Right renal pelvis (tissue), 4 donors: ENCODE data around the gene NLRP9. TPM values are rescaled to one million over a fixed set of nuclear protein-coding genes. Genes with fewer than 3 reads are reported as not detected.

Experiments
- DNase-seq, 4 donors: peaks; one replicate each; pipeline ENCODE4 v3.0.0-alpha.2; 2013; ENCODE audit warnings: low read depth in 4 of 4, low spot score in 3 of 4, missing footprints in 1 of 4
- polyA plus RNA-seq, 4 donors: library from polyadenylated mRNA; unstranded; fragments of 120-200 nt; gene quantifications; one replicate each; pipeline ENCODE4 v1.2.1, GENCODE V29; 2013; ENCODE audit not compliant: insufficient read length in 4 of 4

Gene NLRP9
- polyA plus RNA-seq, 4 donors: 0.05 TPM; not detected in 3

GRCh38 chr19:55704494-55705245 is 33.5 kb downstream of the NLRP9 start:
- DNase-seq: no peak

- peak in 1 of 4 donors; percentile 26 for DNase-seq
Observed at GRCh38 chr19:55703790-55704215, 34.4 kb downstream of the NLRP9 start.

- no peak for DNase-seq
Observed at GRCh38 chr19:55702131-55702627, 36.0 kb downstream of the NLRP9 start.

GRCh38 chr19:55700813-55701212 is 37.4 kb downstream of the NLRP9 start:
- no peak for DNase-seq

DNA sequence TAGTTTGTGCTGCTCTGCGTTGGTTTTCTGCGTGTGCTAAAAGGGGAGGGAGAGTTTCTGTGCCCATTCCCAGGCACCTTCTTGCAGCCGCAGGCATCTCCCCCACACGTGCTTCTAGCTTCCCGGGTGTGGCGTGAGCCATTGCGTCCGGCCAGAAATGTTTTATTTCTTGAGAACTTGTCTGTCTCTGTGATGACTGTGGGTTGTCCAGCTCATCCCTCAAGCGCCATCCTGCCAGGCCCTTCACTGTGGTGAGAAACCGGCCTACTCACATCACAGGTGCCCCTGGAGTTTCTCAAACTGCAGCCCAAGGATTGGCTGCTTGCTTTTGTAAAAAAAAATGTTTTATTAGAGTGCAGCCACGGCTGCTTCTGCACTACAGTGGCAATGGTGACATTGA is 39.0 kb downstream of the NLRP9 start:
- DNase-seq: no peak

GRCh38 chr19:55698256-55698655 is 39.9 kb downstream of the NLRP9 start:
- DNase-seq: no peak

- no peak for DNase-seq
Observed at GRCh38 chr19:55697698-55698097, 40.5 kb downstream of the NLRP9 start.

GRCh38 chr19:55697069-55697440 is 41.1 kb downstream of the NLRP9 start:
- DNase-seq: no peak

- DNase-seq: no peak
Observed at GRCh38 chr19:55696301-55697068, 41.7 kb downstream of the NLRP9 start.

DNA sequence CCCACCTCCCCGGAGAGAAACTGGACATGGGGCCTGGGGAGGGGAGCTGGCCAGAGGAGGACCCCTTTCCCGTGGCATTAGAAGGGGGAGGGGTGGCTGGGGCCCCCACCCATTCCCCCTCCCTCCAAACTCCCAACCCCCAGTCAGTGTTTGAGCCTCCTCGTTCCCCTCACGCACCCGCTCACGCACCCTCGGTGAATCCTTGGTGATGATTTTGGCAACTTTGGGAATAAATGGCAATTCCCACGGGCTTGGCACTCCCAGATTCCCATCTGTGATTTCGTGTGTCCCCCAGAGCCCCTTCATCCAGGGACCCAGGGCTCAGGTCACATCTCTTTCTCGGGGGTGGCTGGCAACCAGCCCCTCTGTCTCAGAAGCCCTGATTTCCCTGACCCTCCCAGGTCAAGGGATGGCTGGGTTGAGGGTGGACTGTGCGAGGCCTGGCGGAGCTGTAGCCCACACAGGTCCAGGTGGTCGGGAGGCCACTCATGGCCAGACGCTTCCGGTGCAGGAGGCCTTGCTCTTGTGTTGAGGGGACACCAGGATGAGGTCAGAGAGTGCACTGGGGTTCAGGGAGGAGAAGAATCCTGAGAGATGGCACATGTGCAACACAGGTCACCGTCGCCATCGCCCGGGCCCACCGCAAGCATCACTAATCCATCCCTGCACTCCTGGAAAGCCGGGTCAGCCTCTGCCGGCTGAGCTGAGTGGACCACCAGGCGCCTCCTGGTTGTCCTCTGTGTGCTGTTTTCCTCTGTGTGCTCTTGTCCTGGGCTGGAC is 42.5 kb downstream of the NLRP9 start:
- DNase-seq: no peak

- no peak for DNase-seq
Observed at GRCh38 chr19:55694656-55695491, 43.3 kb downstream of the NLRP9 start.

DNA sequence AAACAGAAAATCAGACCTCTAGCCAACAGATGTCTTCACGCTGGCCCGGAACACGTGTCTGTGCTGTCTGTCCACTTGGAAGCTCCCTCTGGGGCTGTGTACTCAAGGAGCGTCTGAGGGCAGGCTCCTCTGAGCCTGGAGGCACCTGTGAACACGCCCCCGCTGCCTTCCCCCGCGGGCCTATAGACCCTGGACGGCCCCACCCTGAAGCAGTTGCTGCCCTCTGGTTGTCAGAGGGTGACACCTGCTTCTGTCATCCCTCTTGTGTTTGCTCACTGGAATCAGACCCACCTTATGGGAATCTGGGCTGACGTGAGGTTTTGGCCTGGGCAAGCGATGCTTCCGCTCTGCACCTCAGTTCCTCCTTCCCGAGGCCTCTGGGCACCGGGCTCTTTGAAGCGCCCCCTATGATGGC is 44.0 kb downstream of the NLRP9 start:
- DNase-seq: no peak

DNA sequence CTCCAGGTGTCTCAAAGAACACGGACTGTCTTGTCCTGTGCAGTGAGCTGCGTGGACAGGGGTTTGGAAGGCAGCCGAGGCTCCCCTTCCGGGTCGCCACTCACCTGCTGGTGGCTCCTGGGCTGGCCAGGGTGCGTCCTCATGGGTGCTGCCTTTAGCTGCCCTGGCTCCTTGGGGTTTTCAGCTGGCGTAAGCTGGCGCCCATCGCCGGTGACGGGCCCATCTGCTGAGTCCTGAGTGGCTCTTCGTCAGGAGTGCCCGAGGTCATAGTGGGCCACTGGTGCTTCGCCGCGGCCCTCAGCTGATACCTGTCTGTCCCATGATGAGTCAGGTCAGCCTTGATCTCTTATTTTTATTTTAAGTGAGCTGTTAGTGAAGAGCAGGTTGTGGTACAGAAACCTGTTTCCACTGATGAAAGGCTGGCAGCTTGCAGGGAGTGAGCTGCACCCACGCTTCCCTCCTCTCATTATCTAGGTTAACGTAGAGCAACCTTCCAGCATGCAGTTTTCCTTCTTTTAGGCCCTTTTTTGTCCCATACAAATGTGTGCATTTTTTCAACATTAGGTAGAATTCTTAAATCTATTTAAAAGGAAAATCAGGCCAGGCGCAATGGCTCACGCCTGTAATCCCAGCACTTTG is 44.7 kb downstream of the NLRP9 start:
- DNase-seq: no peak

DNA sequence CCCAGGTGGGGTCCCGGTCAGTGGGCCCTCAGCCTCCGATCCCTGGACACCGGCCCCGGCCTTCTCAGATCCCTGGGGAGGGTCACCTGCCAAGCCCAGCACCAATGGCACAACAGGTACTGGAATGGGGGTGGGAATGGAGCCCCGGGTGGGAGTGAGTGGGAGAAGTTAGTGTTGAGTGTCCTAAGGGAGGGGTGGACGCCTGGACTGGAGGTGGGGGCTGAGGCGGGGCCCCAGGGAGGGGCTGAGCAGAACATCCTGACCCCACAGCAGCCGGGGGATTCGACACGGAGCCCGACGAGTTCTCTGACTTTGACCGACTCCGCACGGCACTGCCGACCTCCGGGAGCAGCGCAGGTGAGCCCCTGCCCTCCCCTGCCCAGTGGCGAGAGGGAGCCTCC is 45.5 kb downstream of the NLRP9 start:
- no peak for DNase-seq

DNA sequence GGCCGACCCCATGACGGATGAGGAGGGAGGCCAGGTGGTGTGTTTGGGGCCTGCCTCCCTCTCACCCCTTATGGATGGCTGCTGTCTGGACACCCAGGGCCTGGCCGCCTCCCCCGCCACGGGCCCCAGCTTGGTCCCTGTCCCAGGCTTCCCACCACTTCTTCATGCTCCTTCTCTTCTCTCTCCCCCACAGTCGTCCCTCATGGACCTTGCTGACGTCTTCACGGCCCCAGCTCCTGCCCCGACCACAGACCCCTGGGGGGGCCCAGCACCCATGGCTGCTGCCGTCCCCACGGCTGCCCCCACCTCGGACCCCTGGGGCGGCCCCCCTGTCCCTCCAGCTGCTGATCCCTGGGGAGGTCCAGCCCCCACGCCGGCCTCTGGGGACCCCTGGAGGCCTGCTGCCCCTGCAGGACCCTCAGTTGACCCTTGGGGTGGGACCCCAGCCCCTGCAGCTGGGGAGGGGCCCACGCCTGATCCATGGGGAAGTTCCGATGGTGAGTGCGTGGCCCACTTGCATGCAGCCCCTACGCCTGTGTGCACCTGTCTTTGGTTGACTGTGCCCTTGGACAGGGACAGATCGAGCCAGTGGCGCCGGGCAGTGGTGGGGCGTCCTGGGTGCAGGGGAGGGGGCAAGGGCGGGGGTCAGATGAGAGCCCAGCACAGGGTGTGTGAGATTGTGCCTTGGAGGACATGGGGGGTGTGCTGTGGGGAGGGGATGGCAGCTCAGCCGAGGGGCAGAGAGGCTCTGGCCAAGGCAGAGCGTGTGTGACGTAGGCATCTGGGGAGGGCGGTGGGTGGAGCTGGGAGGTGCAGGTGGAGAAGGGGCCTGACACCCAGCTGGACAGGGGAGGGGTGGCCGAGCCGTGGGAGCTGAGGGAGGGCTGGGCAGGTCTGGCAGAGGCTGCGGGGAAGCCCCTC is 46.4 kb downstream of the NLRP9 start:
- no peak for DNase-seq

- no peak for DNase-seq
Observed at GRCh38 chr19:55690769-55691545, 47.2 kb downstream of the NLRP9 start.

DNA sequence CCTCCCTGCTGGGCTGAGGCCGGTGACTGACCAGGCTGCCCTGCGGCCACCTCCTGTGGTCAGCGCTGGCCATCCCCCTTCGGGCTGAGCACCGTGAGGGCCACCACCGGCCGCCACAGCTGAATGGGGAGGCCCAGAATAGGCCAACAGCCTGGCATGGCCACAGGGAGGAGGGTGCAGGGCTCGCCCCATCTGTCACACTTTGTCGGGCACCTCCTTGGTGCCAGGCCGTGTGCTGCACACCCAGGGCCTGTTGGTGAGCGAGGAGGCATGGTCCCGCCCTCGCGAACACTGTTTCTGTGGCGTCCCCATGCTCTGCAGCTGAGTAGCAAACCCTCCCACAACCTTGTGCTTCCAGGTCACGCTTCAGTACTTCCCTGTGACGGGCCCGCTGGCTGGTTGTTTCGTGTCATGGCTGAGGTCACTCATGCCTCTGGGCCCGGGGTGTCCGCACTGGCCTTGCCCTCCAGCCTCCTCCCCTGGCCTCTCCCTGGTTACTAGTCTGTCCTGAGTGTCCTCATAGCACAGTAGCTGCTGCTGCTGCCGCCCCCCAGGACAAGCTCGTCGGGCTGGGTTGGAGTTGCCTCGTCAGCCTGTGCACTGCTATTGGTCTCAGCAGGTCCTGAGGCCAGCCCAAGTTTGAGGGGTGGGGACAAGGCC is 48.0 kb downstream of the NLRP9 start:
- no peak for DNase-seq
